ENCODE measurements around the gene SPEF1. TPM values are rescaled to one million over a fixed set of nuclear protein-coding genes. Genes with fewer than 3 reads are reported as not detected.
A peak's percentile ranks its signal among the peaks of the same experiment; 100 is the strongest.
"Not testable (repeated sequence)": the region's sequence is repeated elsewhere in the genome, so short reads cannot be mapped to it uniquely, and the experiment has no call there.

Gene SPEF1
- total RNA-seq, 1 donor from 2014 or later = 0.46 TPM

- peak overlapping the region; percentile 70 for H3K4me3 ChIP-seq
- ATAC-seq (no peak), DNase-seq (no peak)
- TF ChIP-seq, protein P1, sequence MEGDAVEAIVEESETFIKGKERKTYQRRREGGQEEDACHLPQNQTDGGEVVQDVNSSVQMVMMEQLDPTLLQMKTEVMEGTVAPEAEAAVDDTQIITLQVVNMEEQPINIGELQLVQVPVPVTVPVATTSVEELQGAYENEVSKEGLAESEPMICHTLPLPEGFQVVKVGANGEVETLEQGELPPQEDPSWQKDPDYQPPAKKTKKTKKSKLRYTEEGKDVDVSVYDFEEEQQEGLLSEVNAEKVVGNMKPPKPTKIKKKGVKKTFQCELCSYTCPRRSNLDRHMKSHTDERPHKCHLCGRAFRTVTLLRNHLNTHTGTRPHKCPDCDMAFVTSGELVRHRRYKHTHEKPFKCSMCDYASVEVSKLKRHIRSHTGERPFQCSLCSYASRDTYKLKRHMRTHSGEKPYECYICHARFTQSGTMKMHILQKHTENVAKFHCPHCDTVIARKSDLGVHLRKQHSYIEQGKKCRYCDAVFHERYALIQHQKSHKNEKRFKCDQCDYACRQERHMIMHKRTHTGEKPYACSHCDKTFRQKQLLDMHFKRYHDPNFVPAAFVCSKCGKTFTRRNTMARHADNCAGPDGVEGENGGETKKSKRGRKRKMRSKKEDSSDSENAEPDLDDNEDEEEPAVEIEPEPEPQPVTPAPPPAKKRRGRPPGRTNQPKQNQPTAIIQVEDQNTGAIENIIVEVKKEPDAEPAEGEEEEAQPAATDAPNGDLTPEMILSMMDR (IDR thresholded peaks at IDR 0.05) = no peak
- H3K4me1 ChIP-seq = peaks cover 34% of the 10 kb centered on the region
- H3K36me3 ChIP-seq = peaks cover 19% of the 10 kb centered on the region
- intact Hi-C loops (cut with DNase I) = no loop called here
- peak overlapping the region; percentile 94 for H3K27ac ChIP-seq
- H3K9me3 ChIP-seq = no peaks in the 10 kb centered on the region
- no peaks in the 10 kb centered on the region for H3K27me3 ChIP-seq
Measured at GRCh38 chr20:3794701-3795420, 13.6 kb upstream of the SPEF1 start.

DNA sequence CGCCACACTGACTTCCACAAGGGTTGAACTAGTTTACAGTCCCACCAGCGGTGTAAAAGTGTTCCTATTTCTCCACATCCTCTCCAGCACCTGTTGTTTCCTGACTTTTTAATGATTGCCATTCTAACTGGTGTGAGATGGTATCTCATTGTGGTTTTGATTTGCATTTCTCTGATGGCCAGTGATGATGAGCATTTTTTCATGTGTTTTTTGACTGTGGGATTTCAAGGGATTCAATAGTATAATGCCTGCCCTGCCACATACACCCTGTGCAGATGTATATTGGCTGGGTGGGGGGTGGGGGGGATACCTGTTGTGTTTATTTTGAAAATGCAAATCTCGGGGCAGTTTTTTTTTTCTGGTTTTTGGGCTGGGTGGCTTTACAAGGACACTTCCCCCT is 12.9 kb upstream of the SPEF1 start:
- H3K36me3 ChIP-seq = peaks cover 15% of the 10 kb centered on the region
- H3K9me3 ChIP-seq; DNase-seq; ATAC-seq; intact Hi-C loops (cut with DNase I); H3K27ac ChIP-seq; H3K4me3 ChIP-seq; H3K27me3 ChIP-seq: not testable (repeated sequence)
- H3K4me1 ChIP-seq = peaks cover 29% of the 10 kb centered on the region

GRCh38 chr20:3789201-3789600 is 8.0 kb upstream of the SPEF1 start:
- not testable (repeated sequence) for H3K27me3 ChIP-seq, H3K36me3 ChIP-seq, H3K27ac ChIP-seq, ATAC-seq, H3K4me3 ChIP-seq, H3K9me3 ChIP-seq, DNase-seq
- intact Hi-C loops (cut with DNase I) = loop anchor here (5.0 kb wide), 1 partner anchor 33 kb away; the partner anchor contains the start of gene AP5S1
- H3K4me1 ChIP-seq = peaks cover 15% of the 10 kb centered on the region

GRCh38 chr20:3788685-3789155 is 7.5 kb upstream of the SPEF1 start:
- intact Hi-C loops (cut with DNase I) = loop anchor here (5.0 kb wide), 1 partner anchor 34 kb away; the partner anchor contains the start of gene AP5S1
- H3K9me3 ChIP-seq = no peaks in the 10 kb centered on the region
- H3K27me3 ChIP-seq = no peaks in the 10 kb centered on the region
- DNase-seq (no peak), ATAC-seq (no peak)
- peaks cover 7% of the 10 kb centered on the region for H3K36me3 ChIP-seq
- TF ChIP-seq, protein P1 (IDR thresholded peaks at IDR 0.05) = no peak
- no peak overlapping the region for H3K4me3 ChIP-seq
- H3K4me1 ChIP-seq = peaks cover 20% of the 10 kb centered on the region
- no peak overlapping the region for H3K27ac ChIP-seq

- Histone ChIP-seq H3K27me3 (no peaks in the 10 kb centered on the region), H3K36me3 (peaks cover 7% of the 10 kb centered on the region), H3K27ac (peak overlapping the region; percentile 14), H3K9me3 (no peaks in the 10 kb centered on the region), H3K4me3 (peak overlapping the region; percentile 37), H3K4me1 (peaks cover 23% of the 10 kb centered on the region)
- no peak for DNase-seq
- TF ChIP-seq, protein P1 (IDR thresholded peaks at IDR 0.05) = no peak
- ATAC-seq = no peak
- intact Hi-C loops (cut with DNase I) = loop anchor here (5.0 kb wide), 1 partner anchor 35 kb away; the partner anchor contains the start of gene AP5S1
Measured at GRCh38 chr20:3787324-3788014, 6.2 kb upstream of the SPEF1 start.

GRCh38 chr20:3786665-3787323 is 5.5 kb upstream of the SPEF1 start, which contains the start of gene CENPB:
CENPB (minus strand) TSS chr20:3786740; CDS start chr20:3786483, 257 bp downstream.
- peak; percentile 97 for ATAC-seq
- H3K9me3 ChIP-seq = no peaks in the 10 kb centered on the region
- peak within 1 kb of the TSS; percentile 84 for H3K27ac ChIP-seq
- H3K4me3 ChIP-seq = peak within 1 kb of the TSS; percentile 73
- TF ChIP-seq, protein P1 (IDR thresholded peaks at IDR 0.05) = peak; percentile 80
- H3K4me1 ChIP-seq = peaks cover 23% of the 10 kb centered on the region
- peaks cover 7% of the 10 kb centered on the region for H3K36me3 ChIP-seq
- intact Hi-C loops (cut with DNase I) = loop anchor here (5.0 kb wide), 1 partner anchor 36 kb away; the partner anchor contains the start of gene AP5S1
- H3K27me3 ChIP-seq = no peaks in the 10 kb centered on the region
- DNase-seq = peak; percentile 95
